HEK293 (cell line): Measurements from ENCODE around the gene E2F1.

Experiments used
- AEBP2 ChIP-seq: fragments of 450-650 bp; formaldehyde crosslinking; IDR thresholded peaks from 2 replicates; pipeline ENCODE4 v1.5.1; 2016; ENCODE audit warnings: missing biosample characterization, missing genetic modification characterization, borderline replicate concordance
- GLIS1 ChIP-seq: fragments of 450-650 bp; formaldehyde crosslinking; IDR thresholded peaks from 2 replicates; pipeline ENCODE4 v1.5.1; 2016; ENCODE audit warnings: missing biosample characterization, missing genetic modification characterization
- MZF1 ChIP-seq: fragments of 450-650 bp; formaldehyde crosslinking; IDR thresholded peaks from 2 replicates; pipeline ENCODE4 v1.5.1; 2017; ENCODE audit warnings: missing biosample characterization, missing genetic modification characterization, borderline replicate concordance
- PRDM1 ChIP-seq: fragments of 450-650 bp; formaldehyde crosslinking; IDR thresholded peaks from 2 replicates; pipeline ENCODE4; 2016; ENCODE audit warnings: missing biosample characterization, missing genetic modification characterization
- TRIM28 ChIP-seq: IDR thresholded peaks from 2 replicates; pipeline ENCODE4 v1.6.1; 2011; ENCODE audit warnings: low read length, control low read depth, borderline replicate concordance
- ZBTB21 ChIP-seq: fragments of 450-650 bp; formaldehyde crosslinking; IDR thresholded peaks from 2 replicates; pipeline ENCODE4 v1.5.1; 2017; ENCODE audit warnings: missing biosample characterization, missing genetic modification characterization
- ZBTB44 ChIP-seq: fragments of 450-650 bp; IDR thresholded peaks from 2 replicates; pipeline ENCODE4 v1.5.1; 2018; ENCODE audit warnings: missing biosample characterization, mild to moderate bottlenecking, missing genetic modification characterization
- ZNF112 ChIP-seq: fragments of 450-650 bp; formaldehyde crosslinking; IDR thresholded peaks from 2 replicates; pipeline ENCODE4 v1.5.0; 2017; ENCODE audit warnings: missing biosample characterization, missing genetic modification characterization
- ZNF146 ChIP-seq: fragments of 450-650 bp; formaldehyde crosslinking; IDR thresholded peaks from 2 replicates; pipeline ENCODE4 v1.5.1; 2016; ENCODE audit warnings: missing biosample characterization, missing genetic modification characterization
- ZNF157 ChIP-seq: fragments of 450-650 bp; formaldehyde crosslinking; IDR thresholded peaks from 2 replicates; pipeline ENCODE4 v1.5.1; 2016; ENCODE audit warnings: missing biosample characterization, missing genetic modification characterization
- ZNF214 ChIP-seq: fragments of 450-650 bp; formaldehyde crosslinking; IDR thresholded peaks from 2 replicates; pipeline ENCODE4 v1.5.1; 2017; ENCODE audit warnings: missing biosample characterization, mild to moderate bottlenecking, missing genetic modification characterization, borderline replicate concordance
- ZNF26 ChIP-seq: fragments of 450-650 bp; formaldehyde crosslinking; IDR thresholded peaks from 2 replicates; pipeline ENCODE4 v1.5.1; 2016; ENCODE audit warnings: missing biosample characterization, missing genetic modification characterization
- ZNF280D ChIP-seq: fragments of 450-650 bp; formaldehyde crosslinking; IDR thresholded peaks from 2 replicates; pipeline ENCODE4 v1.5.1; 2016; ENCODE audit warnings: missing biosample characterization, missing genetic modification characterization
- ZNF362 ChIP-seq: fragments of 450-650 bp; formaldehyde crosslinking; IDR thresholded peaks from 2 replicates; pipeline ENCODE4 v1.5.1; 2016; ENCODE audit warnings: missing biosample characterization, missing genetic modification characterization
- ZNF518A ChIP-seq: fragments of 450-650 bp; formaldehyde crosslinking; conservative IDR thresholded peaks from 2 replicates; pipeline ENCODE4 v1.5.1; 2016; ENCODE audit warnings: low read depth, missing biosample characterization, missing genetic modification characterization
- ZNF558 ChIP-seq: fragments of 450-650 bp; formaldehyde crosslinking; IDR thresholded peaks from 2 replicates; pipeline ENCODE4 v1.5.1; 2016; ENCODE audit warnings: missing biosample characterization, missing genetic modification characterization
- ZNF600 ChIP-seq: fragments of 450-650 bp; formaldehyde crosslinking; IDR thresholded peaks from 2 replicates; pipeline ENCODE4 v1.5.1; 2016; ENCODE audit warnings: missing biosample characterization, missing genetic modification characterization
- ZNF639 ChIP-seq: fragments of 450-650 bp; formaldehyde crosslinking; IDR thresholded peaks from 2 replicates; pipeline ENCODE4 v1.5.1; 2016; ENCODE audit warnings: missing biosample characterization, missing genetic modification characterization
- ZNF658 ChIP-seq: fragments of 450-650 bp; formaldehyde crosslinking; IDR thresholded peaks from 2 replicates; pipeline ENCODE4; 2016; ENCODE audit warnings: missing biosample characterization, missing genetic modification characterization
- ZNF660 ChIP-seq: fragments of 450-650 bp; IDR thresholded peaks from 2 replicates; pipeline ENCODE4 v1.5.1; 2018; ENCODE audit warnings: missing biosample characterization, mild to moderate bottlenecking, missing genetic modification characterization
- ZNF677 ChIP-seq: fragments of 450-650 bp; IDR thresholded peaks from 2 replicates; pipeline ENCODE4 v1.5.0; 2018; ENCODE audit warnings: missing biosample characterization, mild to moderate bottlenecking, missing genetic modification characterization, moderate library complexity
- ZSCAN30 ChIP-seq: fragments of 450-650 bp; IDR thresholded peaks from 2 replicates; pipeline ENCODE4 v1.5.1; 2018; ENCODE audit warnings: missing biosample characterization, mild to moderate bottlenecking, missing genetic modification characterization, moderate library complexity
- ZXDB ChIP-seq: fragments of 450-650 bp; formaldehyde crosslinking; IDR thresholded peaks from 2 replicates; pipeline ENCODE4 v1.5.1; 2016; ENCODE audit warnings: missing biosample characterization, missing genetic modification characterization

The E2F1 gene

GRCh38 chr20:33674294-33675135, 11.7 kb downstream of the E2F1 start, which contains the start of gene NECAB3 (continued):
- TF ChIP-seq ZNF518A (tag by site-specific recombination) (no peak), ZBTB44 (tag by site-specific recombination) (no peak; the same call in 1 of the 2 replicates), PRDM1 (tag by site-specific recombination) (no peak), ZNF112 (tag by site-specific recombination) (no peak), ZNF658 (tag by site-specific recombination) (no peak), ZSCAN30 (tag by site-specific recombination) (no peak; the same call in 1 of the 2 replicates), MZF1 (no peak), ZNF362 (no peak), ZNF677 (tag by site-specific recombination) (no peak), ZNF146 (tag by site-specific recombination) (no peak), AEBP2 (tag by site-specific recombination) (no peak), ZBTB21 (tag by site-specific recombination) (no peak), ZNF214 (tag by site-specific recombination) (no peak), ZNF558 (no peak), ZNF639 (no peak), GLIS1 (tag by site-specific recombination) (peak; percentile 33; the same call in 1 of the 2 replicates), ZNF26 (tag by site-specific recombination) (no peak), ZNF660 (tag by site-specific recombination) (no peak), ZNF157 (tag by site-specific recombination) (no peak), ZNF600 (tag by site-specific recombination) (no peak; the same call in none of the 2 replicates), TRIM28 (no peak), ZNF280D (tag by site-specific recombination) (no peak), ZXDB (tag by site-specific recombination) (peak; percentile 64)
